ENCODE data around the gene SPIRE1.

GRCh38 chr18:12692206-12692605 lies 34.3 kb upstream of the SPIRE1 start:
- TF ChIP-seq CTCF (conservative IDR thresholded peaks at IDR 0.05; ENCODE audit: low read length) (no peak), EZH2phosphoT487 (IDR thresholded peaks at IDR 0.05; ENCODE audit: borderline replicate concordance) (no peak)

All from Loucy (cell line).